Measurements from ENCODE around the gene NRBF2.
A peak's percentile ranks its signal among the peaks of the same experiment; 100 is the strongest.

Gene NRBF2

DNA sequence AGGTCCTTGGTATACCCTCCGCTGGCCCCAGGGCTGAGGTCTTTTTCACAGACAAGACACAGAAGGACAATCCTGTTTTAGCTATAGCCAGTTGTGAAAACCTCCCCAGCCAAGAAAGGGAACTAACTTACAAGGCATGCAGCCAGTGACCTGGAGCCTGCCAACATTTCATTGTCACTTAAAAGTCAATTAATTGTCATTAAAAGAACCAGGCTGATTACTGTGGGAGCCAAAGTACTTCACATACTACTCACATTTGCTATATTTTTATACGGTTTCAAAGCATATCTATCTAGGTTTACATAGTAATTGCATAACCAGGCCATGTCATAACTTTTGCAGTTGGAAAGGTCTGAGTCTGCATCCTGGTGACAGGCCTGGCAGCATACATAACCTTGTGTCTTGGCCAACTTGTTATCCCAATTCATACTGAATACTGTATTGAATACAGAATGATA lies 31.1 kb downstream of the NRBF2 start:
- no peak for DNase-seq

DNA sequence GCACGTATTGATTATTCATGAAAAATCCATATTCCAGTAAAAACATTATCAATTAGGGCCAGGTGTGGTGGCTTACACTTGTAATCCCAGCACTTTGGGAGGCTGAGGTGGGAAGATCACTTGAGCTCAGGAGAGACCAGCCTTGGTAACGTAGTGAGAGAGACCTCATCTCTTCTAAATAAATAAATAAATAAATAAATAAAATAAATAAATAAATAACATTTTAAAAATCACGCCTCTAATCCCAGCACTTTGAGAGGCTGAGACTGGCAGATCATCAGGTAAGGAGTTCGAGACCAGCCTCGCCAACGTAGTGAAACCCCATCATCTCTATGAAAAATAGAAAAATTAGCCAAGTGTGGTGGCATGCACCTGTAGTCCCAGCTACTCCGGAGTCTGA lies 32.1 kb downstream of the NRBF2 start:
- no peak for DNase-seq

DNA sequence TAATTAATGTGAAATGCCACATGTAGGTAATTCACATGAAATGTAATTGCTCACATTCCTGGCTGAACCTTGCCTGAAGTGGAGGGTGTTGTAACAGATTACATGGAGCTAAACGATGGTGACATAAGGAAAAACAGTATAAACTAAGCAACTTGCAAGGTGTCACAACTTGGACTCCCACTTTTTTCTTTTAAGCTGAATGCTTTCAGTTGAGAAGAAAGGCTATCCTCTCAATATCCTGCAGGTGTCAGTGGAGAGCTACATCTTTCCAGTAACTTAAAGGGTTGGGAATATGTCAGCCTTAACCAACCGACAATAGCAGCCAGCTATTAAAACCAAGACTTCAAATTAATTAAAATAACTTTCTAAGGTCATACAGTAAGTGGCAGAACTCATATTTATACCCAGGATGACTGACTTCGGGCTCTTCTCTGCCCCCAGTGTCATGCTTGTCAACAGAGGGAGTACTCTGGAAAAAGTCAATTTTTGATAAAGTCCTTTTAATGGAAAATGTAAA lies 33.7 kb downstream of the NRBF2 start:
- DNase-seq, result peak; percentile 77

DNA sequence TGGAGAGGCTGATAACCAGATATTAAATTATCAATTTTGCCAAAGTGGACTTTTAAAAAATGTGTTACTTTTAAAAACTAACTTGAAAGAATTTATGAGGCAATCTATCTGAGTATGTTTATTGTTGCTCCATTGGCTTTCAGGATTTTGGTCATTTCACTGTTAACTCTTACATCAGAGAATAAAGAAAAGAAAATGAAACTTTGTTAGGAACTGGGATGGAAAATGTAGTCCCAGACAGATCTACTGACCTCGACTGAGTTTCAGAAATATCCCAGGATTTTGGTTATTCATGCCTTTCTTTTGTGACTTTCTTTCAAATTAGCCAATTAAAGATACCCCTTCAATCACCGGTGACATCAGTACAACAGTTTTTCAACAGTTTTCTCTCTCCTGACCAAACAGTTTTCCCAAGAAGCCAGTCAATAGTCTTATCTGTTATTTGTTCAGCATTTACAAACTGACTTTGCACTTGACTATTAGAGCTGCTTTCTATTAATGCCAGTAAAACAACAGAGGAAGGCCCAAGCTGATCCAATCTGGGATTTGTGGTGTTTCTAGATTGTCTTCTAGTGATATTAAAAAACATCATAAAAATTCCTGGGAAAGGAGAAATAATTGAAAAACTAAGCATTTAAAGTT lies 35.8 kb downstream of the NRBF2 start:
- no peak for DNase-seq

GRCh38 chr10:63169624-63170023 lies 36.5 kb downstream of the NRBF2 start:
- DNase-seq, result no peak

DNA sequence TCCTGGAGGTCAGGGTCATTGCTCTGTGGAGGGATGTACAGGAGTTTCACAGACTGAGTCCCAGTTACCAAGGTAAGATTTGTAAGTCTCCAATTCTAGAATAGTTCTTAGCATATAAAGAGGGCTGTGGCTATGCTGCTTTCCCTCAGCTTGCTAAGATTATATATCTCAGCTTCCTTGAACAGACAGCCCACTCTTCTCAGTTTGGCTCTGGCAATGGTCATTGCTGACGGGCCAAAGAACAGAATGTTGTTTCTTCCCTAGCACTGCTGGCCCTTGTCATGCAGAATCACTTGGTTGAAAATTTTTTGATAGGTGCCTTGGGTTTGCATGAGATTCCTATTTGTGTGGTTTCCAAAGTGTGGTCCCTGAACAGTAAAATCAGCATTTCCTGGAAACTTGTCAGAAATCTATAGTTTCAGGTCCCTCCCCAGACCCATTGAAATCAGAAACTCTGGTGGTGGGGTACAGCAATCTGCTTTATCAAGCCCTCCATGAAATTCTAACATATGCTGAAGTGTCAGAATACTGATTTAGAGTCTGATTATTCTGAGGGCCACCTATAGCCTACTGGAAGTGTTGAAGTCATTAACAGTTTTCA lies 38.2 kb downstream of the NRBF2 start:
- DNase-seq, result no peak

DNA sequence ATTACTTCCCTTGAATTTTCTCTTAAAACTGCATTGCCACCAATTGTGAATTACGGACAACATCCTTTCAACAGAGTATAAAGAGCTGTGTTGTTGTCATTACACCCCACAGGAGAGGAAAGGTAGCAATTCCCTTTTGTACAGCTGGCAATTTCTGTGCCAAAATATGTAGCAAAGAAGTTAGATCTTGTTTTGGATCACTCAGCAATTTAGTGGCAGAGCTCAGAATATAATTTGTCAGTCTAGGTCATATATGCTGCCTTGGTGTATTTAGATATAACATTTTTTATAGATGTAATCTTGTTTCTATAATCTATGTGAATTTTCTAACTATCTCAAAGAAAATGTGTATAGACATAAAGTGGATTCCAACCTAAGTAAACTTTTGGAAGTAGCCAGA lies 38.8 kb downstream of the NRBF2 start:
- DNase-seq, result no peak

GRCh38 chr10:63173468-63174232 lies 40.5 kb downstream of the NRBF2 start:
- DNase-seq, result no peak

- no peak for DNase-seq
Observed at GRCh38 chr10:63175534-63175933, 42.4 kb downstream of the NRBF2 start.

- DNase-seq, result no peak
Observed at GRCh38 chr10:63192826-63193225, 59.7 kb downstream of the NRBF2 start.

- DNase-seq, result peak; percentile 85
Observed at GRCh38 chr10:63197344-63198092, 64.4 kb downstream of the NRBF2 start.

DNA sequence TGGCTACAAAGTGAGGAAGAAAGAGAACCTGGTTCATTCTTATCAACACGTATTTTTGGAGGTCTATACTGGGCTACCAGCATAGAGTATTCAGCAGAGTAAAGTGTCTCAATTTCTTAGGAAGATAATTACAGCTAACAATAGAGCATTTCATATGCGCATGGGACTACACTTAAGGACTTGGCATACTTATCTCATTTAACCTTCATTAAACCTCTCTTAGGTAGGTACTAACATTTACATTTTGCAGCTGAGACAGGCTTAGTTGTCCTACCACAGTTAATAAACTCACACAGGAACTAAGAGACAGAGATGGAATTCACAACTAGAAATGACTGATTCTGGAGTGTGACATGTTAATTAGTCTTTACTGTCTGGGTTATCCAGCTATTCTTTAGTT lies 66.6 kb downstream of the NRBF2 start:
- DNase-seq, result no peak

DNA sequence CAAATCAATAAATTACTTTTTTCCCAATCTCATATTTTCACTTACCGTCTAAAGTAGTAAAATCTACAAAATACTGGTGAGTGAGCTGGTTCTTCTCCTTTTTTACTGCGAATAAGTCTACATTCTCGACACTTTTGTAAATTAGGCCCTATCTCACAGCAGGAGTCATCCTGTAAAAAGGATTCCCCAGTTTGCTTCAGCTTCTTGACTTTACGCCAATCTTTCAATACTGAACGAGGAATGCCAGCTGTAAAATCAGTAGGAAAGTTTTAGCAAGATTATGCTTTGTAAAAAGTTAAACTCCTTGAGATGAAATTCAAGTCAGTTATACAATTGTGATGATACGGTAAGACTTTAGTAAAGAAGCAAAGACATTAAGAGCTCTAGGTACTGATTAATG lies 67.3 kb downstream of the NRBF2 start:
- DNase-seq, result no peak

DNA sequence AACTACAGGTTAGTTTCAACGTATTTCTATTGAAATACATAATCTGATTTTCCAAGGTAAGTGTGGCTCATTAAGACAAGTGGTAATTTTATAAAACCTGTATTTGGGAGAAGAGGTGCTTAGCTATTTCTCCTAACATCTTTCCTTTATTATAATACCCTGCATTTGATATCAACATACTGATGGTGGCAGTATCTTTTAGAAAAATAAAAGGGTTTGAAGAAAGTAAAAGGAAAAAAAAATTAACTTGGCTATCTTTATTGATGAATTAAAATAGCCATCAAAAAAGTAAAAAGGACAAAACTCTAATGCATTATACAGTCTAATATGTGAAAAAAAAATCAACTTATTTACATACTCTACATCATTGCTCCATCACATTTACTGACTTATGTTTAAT lies 68.0 kb downstream of the NRBF2 start:
- no peak for DNase-seq
